H9 (cell line): ENCODE data around the gene VPS45. TPM values are rescaled to one million over a fixed set of nuclear protein-coding genes. Genes with fewer than 3 reads are reported as not detected.

Experiments used
- DNase-seq: peaks from one replicate; pipeline ENCODE4 v3.0.0-alpha.2; 2017
- H2AFZ ChIP-seq: one replicate; pipeline ENCODE4 v1.6.1; 2013; ENCODE audit warnings: mild to moderate bottlenecking, low read length, control low read depth, moderate library complexity
- H2AK5ac ChIP-seq: 2 replicates; pipeline ENCODE4 v1.6.1; 2013; ENCODE audit warnings: low read length, control low read depth, mixed read lengths; ENCODE audit not compliant: insufficient read length
- H2BK120ac ChIP-seq: one replicate; pipeline ENCODE4 v1.6.1; 2013; ENCODE audit warnings: low read depth, mild to moderate bottlenecking, low read length, control low read depth, inconsistent platforms; ENCODE audit not compliant: poor library complexity, severe bottlenecking
- H2BK12ac ChIP-seq: 2 replicates; pipeline ENCODE4 v1.6.1; 2013; ENCODE audit warnings: low read length, control low read depth, mixed read lengths, low read depth; ENCODE audit not compliant: insufficient read length
- H2BK15ac ChIP-seq: 2 replicates; pipeline ENCODE4 v1.6.1; 2013; ENCODE audit warnings: low read depth, low read length, control low read depth
- H2BK20ac ChIP-seq: one replicate; pipeline ENCODE4 v1.6.1; 2013; ENCODE audit warnings: low read depth, mild to moderate bottlenecking, low read length, control low read depth, inconsistent platforms; ENCODE audit not compliant: poor library complexity, severe bottlenecking
- H2BK5ac ChIP-seq: 2 replicates; pipeline ENCODE4 v1.6.1; 2013; ENCODE audit warnings: low read length, control low read depth, mixed read lengths; ENCODE audit not compliant: insufficient read length
- H3K14ac ChIP-seq: 2 replicates; pipeline ENCODE4 v1.6.1; 2013; ENCODE audit warnings: low read length, control low read depth; ENCODE audit not compliant: insufficient read depth
- H3K18ac ChIP-seq: 2 replicates; pipeline ENCODE4 v1.6.1; 2013; ENCODE audit warnings: low read depth, mild to moderate bottlenecking, mixed read lengths, low read length, control low read depth; ENCODE audit not compliant: insufficient read length
- H3K23ac ChIP-seq: 2 replicates; pipeline ENCODE4 v1.6.1; 2013; ENCODE audit warnings: low read length, control low read depth, mixed read lengths, low read depth; ENCODE audit not compliant: insufficient read length
- H3K23me2 ChIP-seq: 2 replicates; pipeline ENCODE4 v1.6.1; 2013; ENCODE audit warnings: low read depth, mild to moderate bottlenecking, mixed read lengths, low read length, control low read depth; ENCODE audit not compliant: insufficient read length, poor library complexity, severe bottlenecking
- H3K27ac ChIP-seq: 2 replicates; pipeline ENCODE4 v1.5.1; 2013; ENCODE audit warnings: low read length, control low read depth, mixed read lengths, low read depth; ENCODE audit not compliant: insufficient read length
- H3K27me3 ChIP-seq: 2 replicates; pipeline ENCODE4 v1.6.1; 2013; ENCODE audit warnings: low read length, control low read depth, inconsistent platforms; ENCODE audit not compliant: insufficient read depth
- H3K4ac ChIP-seq: 2 replicates; pipeline ENCODE4 v1.6.1; 2013; ENCODE audit warnings: low read depth, mild to moderate bottlenecking, control low read depth, inconsistent platforms, low read length, moderate library complexity
- H3K4me1 ChIP-seq: 2 replicates; pipeline ENCODE4 v1.6.1; 2013; ENCODE audit warnings: low read length, control low read depth, inconsistent platforms; ENCODE audit not compliant: insufficient read depth
- H3K4me2 ChIP-seq: 2 replicates; pipeline ENCODE4 v1.6.1; 2013; ENCODE audit warnings: low read length, control low read depth, mixed read lengths; ENCODE audit not compliant: insufficient read length, insufficient read depth
- H3K56ac ChIP-seq: 2 replicates; pipeline ENCODE4 v1.6.1; 2013; ENCODE audit warnings: low read depth, mild to moderate bottlenecking, mixed read lengths, low read length, control low read depth; ENCODE audit not compliant: insufficient read length
- H3K79me1 ChIP-seq: 2 replicates; pipeline ENCODE4 v1.6.1; 2013; ENCODE audit warnings: low read depth, mild to moderate bottlenecking, moderate library complexity, low read length, control low read depth, inconsistent platforms; ENCODE audit not compliant: insufficient read depth, poor library complexity, severe bottlenecking
- H3K79me2 ChIP-seq: 2 replicates; pipeline ENCODE4 v1.6.1; 2013; ENCODE audit warnings: low read length, control low read depth, inconsistent platforms; ENCODE audit not compliant: insufficient read depth
- H3K9ac ChIP-seq: 2 replicates; pipeline ENCODE4 v1.6.1; 2013; ENCODE audit warnings: low read length, control low read depth, mixed read lengths; ENCODE audit not compliant: insufficient read length; ENCODE audit errors: extremely low read depth
- H3K9me3 ChIP-seq: one replicate; pipeline ENCODE4 v1.6.1; 2013; ENCODE audit warnings: low read depth, low read length, inconsistent platforms; ENCODE audit not compliant: control insufficient read depth
- H3T11ph ChIP-seq: one replicate; pipeline ENCODE4 v1.6.1; 2013; ENCODE audit warnings: mild to moderate bottlenecking, low read length, control low read depth, inconsistent platforms
- H4K20me1 ChIP-seq: one replicate; pipeline ENCODE4 v1.6.1; 2013; ENCODE audit not compliant: control insufficient read depth, insufficient read length, insufficient read depth
- H4K5ac ChIP-seq: 2 replicates; pipeline ENCODE4 v1.6.1; 2013; ENCODE audit warnings: low read depth, mild to moderate bottlenecking, mixed read lengths, low read length, control low read depth; ENCODE audit not compliant: insufficient read length
- H4K8ac ChIP-seq: replicated peaks from 2 replicates; pipeline ENCODE4 v1.6.1; 2013; ENCODE audit warnings: low read length, control low read depth, mixed read lengths, low read depth; ENCODE audit not compliant: insufficient read length
- H4K91ac ChIP-seq: 2 replicates; pipeline ENCODE4 v1.6.1; 2013; ENCODE audit warnings: low read depth, mild to moderate bottlenecking, moderate library complexity, mixed read lengths, low read length, control low read depth; ENCODE audit not compliant: insufficient read length
- H3K27ac Mint-ChIP-seq, 3 experiments: 2 replicates in 2 of 3; 3 replicates in 1 of 3; pipeline ENCODE4 v1.8.0; 2020 to 2021; ENCODE audit warnings: mixed read lengths in 3 of 3, mild to moderate bottlenecking in 1 of 3, moderate library complexity in 1 of 3
- H3K27me3 Mint-ChIP-seq: 2 replicates; pipeline ENCODE4 v1.8.0; 2021; ENCODE audit warnings: low read depth, mild to moderate bottlenecking, moderate library complexity, mixed read lengths
- H3K36me3 Mint-ChIP-seq, 3 experiments: 2 replicates in 2 of 3; 3 replicates in 1 of 3; pipeline ENCODE4 v1.8.0; 2020 to 2021; ENCODE audit warnings: low read depth in 3 of 3, mixed read lengths in 3 of 3; ENCODE audit not compliant: insufficient read depth in 1 of 3
- H3K4me1 Mint-ChIP-seq, 2 experiments: 2 replicates each; pipeline ENCODE4 v1.8.0; 2020; ENCODE audit warnings: mixed read lengths in 2 of 2
- H3K4me3 Mint-ChIP-seq, 2 experiments: 2 replicates in 1 of 2; 3 replicates in 1 of 2; pipeline ENCODE4 v1.8.0; 2020 to 2021; ENCODE audit warnings: mild to moderate bottlenecking in 2 of 2, mixed read lengths in 2 of 2, moderate library complexity in 1 of 2
- H3K9me3 Mint-ChIP-seq, 2 experiments: 2 replicates in 1 of 2; 3 replicates in 1 of 2; pipeline ENCODE4 v1.8.0; 2020; ENCODE audit warnings: mild to moderate bottlenecking in 2 of 2, mixed read lengths in 2 of 2, moderate library complexity in 1 of 2
- CTCF ChIP-seq: fragments of 200-600 bp; sonication (generic); conservative IDR thresholded peaks from 3 replicates; pipeline ENCODE4 v1.8.0; 2021; ENCODE audit warnings: antibody characterized with exemption, mild to moderate bottlenecking
- WGBS: extraction: QIAGEN DNeasy Blood & Tissue Kit; methylation state at CpG from one replicate; pipeline ENCODE4 v1.1.7; 2013; ENCODE audit warnings: missing lambda C conversion rate, low lambda C conversion rate, mixed read lengths; ENCODE audit not compliant: insufficient read length; ENCODE audit errors: extremely low coverage; 5-methylcytosine and 5-hydroxymethylcytosine counted together
- total RNA-seq: library from RNA; stranded (reverse); gene quantifications from 2 replicates; pipeline ENCODE4 v1.2.1, GENCODE V29; 2021

VPS45 gene
- total RNA-seq, 1 experiment from 2014 or later = 31.8 TPM

- no peak for TF ChIP-seq CTCF
- H3K4me1 Mint-ChIP-seq = peaks cover 44 to 45% of the 10 kb centered on the region in 2 experiments
- H3K18ac ChIP-seq = no peak overlapping the region
- DNase-seq = no peak
- no peak overlapping the region for H3T11ph ChIP-seq
- no peaks in the 10 kb centered on the region for H3K79me1 ChIP-seq
- no peak overlapping the region for H2BK20ac ChIP-seq
- H3K56ac ChIP-seq = no peak overlapping the region
- no peaks in the 10 kb centered on the region for H3K79me2 ChIP-seq
- no peaks in the 10 kb centered on the region for H3K27me3 ChIP-seq
- no peak overlapping the region for H3K14ac ChIP-seq
- H2AFZ ChIP-seq = no peak overlapping the region
- no CpG with 5 or more reads among the region's 7 CpGs for WGBS
- no peak overlapping the region for H4K8ac ChIP-seq
- H2BK5ac ChIP-seq = no peak overlapping the region
- H3K4me3 Mint-ChIP-seq = no peak overlapping the region
- H3K4ac ChIP-seq = no peak overlapping the region
- H3K27me3 Mint-ChIP-seq = no peaks in the 10 kb centered on the region; the same call in 1 of the 2 replicates
- no peaks in the 10 kb centered on the region for H4K20me1 ChIP-seq
- peaks cover 7% of the 10 kb centered on the region for H3K23me2 ChIP-seq
- H3K4me1 ChIP-seq = peaks cover 16% of the 10 kb centered on the region
- H4K5ac ChIP-seq = no peak overlapping the region
- no peaks in the 10 kb centered on the region; a peak in 1 of 5 replicates for H3K9me3 Mint-ChIP-seq
- no peak overlapping the region for H3K4me2 ChIP-seq
- H3K9me3 ChIP-seq = no peaks in the 10 kb centered on the region
- no peak overlapping the region for H3K23ac ChIP-seq
- H3K36me3 Mint-ChIP-seq = peaks cover 30 to 49% (median 40%) of the 10 kb centered on the region in 3 experiments
- H3K9ac ChIP-seq = no peak overlapping the region
- no peak overlapping the region for H2BK15ac ChIP-seq
- H2BK12ac ChIP-seq = no peak overlapping the region
- H2BK120ac ChIP-seq = no peak overlapping the region
- no peak overlapping the region for H3K27ac ChIP-seq
- H3K27ac Mint-ChIP-seq = peak overlapping the region; percentile 41 to 76 (median 74); a peak in 5 of 7 replicates
- H4K91ac ChIP-seq = no peak overlapping the region
- no peak overlapping the region for H2AK5ac ChIP-seq
Measured at GRCh38 chr1:150160964-150161621, 93.5 kb downstream of the VPS45 start.
